Measurements from ENCODE around the gene SHISAL2A.

SHISAL2A gene

GRCh38 chr1:52632732-52633290 lies at the start of gene SHISAL2A:
Gene SHISAL2A, plus strand, starts transcription at chr1:52633168. Its CDS starts 326 bp downstream, at chr1:52633494.
- DNase-seq = peak; percentile 43

DNA sequence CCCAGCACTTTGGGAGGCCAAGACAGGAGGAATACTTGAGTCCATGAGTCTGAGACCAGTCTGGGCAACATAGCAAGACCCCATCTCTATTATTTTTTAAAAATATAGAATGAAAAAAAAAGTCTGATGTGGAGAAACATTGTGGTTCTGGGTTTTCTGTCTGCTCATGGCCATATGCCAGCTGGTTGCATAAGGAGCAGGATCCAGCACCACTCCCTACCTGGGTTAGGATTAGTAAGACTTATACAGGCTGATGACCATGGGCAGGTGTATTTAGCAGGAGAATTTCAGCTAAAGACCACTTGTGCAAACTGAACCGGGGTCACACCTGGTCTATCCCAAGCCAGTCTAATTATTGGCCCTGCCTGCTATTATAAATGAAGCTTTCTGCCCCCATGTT lies 47.5 kb upstream of the SHISAL2A start:
- DNase-seq = no peak

DNA sequence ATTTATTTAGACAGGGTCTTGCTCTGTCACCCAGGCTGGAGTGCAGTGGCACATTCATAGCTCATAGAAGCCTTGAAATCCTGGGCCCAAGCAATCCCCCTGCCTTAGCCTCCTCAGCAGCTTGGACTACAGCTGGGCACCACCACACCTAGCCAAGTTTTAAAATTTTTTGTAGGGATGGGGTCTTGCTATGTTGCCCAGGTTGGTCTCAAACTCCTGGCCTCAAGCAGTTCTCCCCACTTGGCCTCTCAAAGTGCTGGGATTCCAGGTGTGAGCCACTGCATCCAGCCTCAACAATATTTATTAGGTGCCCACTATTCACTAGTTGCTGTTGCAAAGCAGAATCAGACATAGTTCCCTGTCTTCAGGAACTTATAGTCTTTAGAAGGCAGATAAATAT lies 44.9 kb upstream of the SHISAL2A start:
- DNase-seq = no peak

- DNase-seq = no peak
Measured at GRCh38 chr1:52588535-52588934, 44.4 kb upstream of the SHISAL2A start.

DNA sequence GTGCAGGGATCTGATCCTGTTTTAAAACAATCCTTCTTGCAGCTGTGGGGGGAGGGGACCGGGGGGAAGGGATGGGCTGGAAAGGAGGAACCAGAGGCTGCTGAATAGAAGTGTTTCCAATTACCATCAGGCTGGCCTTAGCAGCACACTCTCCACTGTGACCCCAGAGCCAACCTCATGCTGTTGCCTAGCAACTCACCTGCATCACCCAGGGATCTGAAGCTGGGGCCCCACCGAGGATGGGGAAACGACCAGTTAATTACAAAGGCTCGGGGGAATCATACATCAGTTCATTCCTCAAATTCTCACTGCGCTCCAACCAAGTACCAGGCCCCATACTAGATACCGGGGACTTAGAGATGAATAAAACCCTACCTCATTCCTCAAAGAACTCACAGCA lies 42.7 kb upstream of the SHISAL2A start:
- no peak for DNase-seq

DNA sequence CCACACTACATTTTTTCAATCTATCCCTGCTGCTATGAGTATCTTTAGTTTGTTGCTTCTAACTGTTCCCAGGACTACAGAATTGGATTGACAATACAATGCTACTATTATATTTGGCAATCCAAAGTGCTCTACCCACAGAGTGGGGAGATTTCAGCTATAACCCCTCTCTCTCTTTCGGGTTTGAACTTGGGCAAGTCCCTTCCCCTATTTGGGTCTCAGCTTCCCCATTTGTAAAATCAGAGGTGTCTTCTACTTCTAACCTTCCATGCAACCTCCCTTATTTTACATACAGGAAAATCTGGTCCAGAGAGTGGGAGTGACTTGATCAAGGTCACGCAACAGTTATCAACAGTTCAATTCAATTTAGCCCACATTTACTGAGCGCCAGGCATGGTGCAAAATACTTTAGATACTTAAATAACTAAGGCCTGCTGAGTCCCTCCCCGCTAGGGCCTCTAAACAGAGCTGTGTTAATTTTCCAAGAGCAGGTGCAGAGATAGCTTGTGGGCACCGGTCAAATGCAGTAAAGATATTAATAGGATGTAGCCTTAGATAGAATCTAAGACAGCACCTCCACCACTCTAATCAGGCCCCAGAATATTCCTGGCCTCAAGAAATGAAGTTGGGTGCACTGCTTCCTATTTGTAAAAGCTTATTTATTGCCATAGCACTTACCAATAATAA lies 40.2 kb upstream of the SHISAL2A start:
- no peak for DNase-seq

GRCh38 chr1:52593495-52593894 lies 39.5 kb upstream of the SHISAL2A start:
- no peak for DNase-seq

DNA sequence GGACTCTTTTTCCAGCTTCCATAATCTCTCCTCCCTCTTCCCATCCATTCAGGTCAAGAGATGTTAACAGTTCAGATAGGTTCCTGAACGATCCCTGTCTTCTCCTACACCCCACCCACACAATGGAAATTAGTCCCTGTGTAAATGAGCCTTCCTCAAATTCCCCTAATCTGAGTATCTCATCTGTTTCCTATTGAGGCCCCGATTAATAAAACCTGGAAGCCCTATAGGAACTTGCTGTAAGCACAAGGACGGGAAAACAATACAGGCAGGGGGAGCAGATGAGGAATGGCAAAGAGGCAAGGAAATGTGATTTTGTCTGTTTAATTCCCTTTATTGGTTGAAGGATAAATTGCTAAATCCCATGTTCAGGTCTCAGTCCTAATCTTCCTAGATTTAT lies 37.9 kb upstream of the SHISAL2A start:
- no peak for DNase-seq

- no peak for DNase-seq
Measured at GRCh38 chr1:52597912-52598311, 35.1 kb upstream of the SHISAL2A start.

DNA sequence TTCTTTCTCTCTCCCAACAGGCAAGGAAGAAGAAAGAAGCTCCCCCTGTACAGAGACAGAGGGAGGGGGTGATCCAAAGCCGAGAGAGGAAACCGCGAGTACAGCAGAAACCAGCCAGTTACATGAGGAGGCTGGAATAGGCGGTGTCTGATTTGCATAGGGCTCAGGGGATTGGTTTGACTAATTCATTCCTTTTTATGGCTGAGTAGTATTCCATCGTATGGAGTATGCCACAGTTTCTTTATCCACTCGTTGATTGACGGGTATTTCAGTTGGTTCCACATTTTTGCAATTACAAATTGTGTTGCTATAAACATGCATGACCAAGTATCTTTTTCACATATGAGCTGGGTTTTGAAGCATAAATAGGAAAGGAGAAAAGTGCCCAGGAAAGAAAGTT lies 34.2 kb upstream of the SHISAL2A start:
- DNase-seq = no peak

DNA sequence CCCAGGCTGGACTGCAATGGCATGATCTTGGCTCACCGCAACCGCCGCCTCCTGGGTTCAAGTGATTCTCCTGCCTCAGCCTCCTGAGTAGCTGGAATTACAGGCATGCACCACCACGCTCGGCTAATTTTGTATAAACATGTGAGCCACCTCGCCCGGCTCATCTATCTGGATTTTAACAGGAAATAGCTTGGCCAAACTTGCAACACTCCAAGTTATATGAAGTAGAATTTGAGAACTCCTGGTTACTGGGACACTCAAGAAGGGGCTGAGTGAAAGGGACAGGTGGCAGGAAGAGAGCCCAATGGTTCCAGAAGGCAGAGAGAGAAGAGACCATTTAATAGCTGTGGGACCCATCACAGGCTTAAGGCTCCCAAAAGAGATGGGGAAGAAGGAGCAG lies 33.7 kb upstream of the SHISAL2A start:
- DNase-seq = no peak

GRCh38 chr1:52600533-52601179 lies 32.3 kb upstream of the SHISAL2A start:
- DNase-seq = no peak

- DNase-seq = no peak
Measured at GRCh38 chr1:52601519-52601918, 31.4 kb upstream of the SHISAL2A start.

DNA sequence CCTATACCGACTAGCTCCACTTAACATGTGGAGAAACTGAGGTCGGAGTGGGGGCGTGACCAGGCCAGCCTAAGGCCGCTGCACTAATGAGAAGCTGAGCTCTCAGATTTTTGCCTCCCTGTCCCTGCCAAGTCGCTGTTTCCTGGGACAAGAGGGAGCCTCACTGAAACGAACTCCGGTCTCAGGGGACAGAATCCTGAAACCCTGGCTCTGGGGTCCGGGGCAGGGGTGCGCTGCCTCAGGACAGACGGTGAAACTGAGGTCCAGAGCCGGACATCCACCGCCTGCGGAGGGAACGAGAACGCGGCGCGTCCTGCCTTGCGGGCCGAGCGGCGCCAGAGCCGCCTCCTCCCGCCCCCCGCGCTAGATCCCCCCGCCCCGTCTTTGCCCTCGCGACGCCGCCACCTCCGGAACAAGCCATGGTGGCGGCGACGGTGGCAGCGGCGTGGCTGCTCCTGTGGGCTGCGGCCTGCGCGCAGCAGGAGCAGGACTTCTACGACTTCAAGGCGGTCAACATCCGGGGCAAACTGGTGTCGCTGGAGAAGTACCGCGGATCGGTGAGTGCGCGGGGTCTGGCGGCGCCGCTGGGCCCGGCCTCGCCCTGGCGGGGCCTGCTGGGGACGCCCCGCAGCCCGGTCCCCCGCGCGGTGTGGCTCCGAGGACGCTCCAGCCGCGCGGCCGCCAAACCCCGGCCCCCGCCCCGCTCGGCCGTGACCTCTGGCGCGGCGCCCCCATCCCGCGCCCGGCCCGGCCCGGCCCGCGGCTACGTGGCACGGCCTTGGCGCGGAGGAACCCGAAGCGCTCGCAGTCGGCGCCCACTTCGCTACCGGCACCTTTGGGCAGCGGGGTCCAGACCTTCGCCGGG lies 30.7 kb upstream of the SHISAL2A start, which contains the start of gene GPX7:
GPX7 (plus strand) TSS at position 381 of the 865 bp plus-strand sequence; CDS start at position 420, 39 bp downstream.
- peak; percentile 20 for DNase-seq

DNA sequence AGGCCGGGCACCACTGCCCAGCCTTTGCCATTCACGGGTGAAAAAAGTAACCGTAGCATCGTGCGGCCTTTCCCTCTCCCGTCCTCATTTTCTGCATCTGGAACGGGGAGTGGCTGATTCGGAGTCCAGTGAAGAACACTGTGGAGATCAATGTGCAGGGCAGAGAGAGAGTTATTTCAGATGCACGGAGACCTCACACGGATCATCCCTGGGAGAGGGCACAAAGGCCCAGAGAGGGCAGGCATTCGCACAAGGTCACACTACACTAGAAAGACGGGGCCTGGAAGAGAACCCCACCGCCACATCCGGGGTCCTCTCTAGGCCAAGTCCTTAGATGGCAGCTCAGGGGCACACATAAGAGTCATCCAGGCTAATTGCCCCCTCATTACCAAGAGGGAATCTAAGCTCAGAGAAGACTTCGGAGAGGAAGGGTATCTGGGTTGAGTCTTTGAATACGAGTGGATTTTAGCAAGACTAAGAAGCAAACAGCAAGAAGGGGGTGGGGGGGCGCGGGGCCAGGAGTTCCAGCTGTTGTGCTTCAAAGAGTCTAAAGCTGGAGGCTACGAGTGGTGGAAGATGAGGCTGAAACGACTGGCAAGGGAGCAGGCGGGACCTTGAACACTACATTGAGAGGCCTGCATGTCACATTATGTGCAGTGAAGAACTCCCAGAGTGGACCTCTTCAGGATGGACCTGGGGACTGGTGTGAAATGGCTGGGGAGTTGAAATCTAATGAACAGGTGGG lies 29.9 kb upstream of the SHISAL2A start:
- DNase-seq = peak; percentile 21

- DNase-seq = no peak
Measured at GRCh38 chr1:52603630-52604029, 29.3 kb upstream of the SHISAL2A start.

- DNase-seq = no peak
Measured at GRCh38 chr1:52604063-52604770, 28.8 kb upstream of the SHISAL2A start.

DNA sequence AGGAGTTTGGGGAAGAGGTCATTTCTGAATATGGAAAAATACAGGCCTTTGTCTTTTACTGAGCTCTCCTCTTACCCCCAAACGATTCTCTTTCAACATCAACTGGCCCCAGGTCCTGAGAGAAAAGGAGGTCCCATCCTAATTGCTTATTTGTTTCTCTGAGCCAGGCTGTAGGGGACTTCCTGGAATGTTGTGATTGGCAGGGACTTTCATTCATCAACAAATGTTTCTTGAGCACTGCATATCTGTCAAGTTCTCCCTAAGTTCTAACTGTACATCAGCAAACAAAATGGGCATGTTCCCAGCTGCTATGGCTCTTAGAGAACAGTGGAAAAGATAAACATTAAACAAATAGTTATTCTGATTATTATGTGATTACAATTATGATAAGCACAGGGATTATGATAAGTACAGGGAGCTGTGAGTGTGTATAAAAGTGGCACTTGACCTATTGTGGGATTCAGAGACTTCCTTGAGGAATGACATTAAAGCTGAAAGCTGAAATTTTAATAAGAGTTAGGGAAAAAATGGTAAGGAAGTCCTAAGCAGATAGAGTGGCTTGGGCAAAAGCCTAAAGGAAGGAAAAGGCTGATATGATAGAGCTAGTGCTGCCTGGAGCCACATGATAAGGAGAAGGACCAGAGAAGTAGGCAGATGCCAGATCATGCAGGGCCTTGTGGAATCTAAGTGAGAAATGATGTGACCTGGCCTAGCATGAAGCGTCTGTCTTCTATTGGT lies 19.2 kb upstream of the SHISAL2A start:
- DNase-seq = no peak

- DNase-seq = no peak
Measured at GRCh38 chr1:52614671-52615070, 18.3 kb upstream of the SHISAL2A start.

DNA sequence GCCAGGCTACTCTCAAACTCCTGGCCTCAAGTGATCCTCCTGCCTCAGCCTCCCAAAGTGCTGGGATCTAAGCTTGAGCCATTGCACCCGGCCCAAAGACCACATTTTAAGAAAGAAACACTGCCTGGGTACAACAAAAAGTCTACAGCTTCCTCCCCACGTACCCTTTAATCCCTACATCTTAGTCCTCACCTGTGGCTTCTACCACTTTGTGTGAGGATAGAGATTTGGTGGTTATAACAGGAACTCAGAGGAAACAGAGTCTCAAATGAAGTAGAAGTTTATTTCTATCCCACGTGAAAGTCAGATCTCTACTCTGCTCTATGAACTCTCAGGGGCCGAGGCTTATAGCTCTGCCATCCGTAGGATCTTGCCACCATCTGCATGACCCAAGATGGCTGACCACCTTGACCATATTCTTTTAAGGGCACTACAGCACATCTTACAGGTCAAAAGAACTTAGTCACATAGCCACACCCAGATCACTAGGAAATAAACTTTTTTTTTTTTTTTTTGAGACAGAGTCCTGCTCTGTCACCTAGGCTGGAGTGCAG lies 17.4 kb upstream of the SHISAL2A start:
- no peak for DNase-seq

- DNase-seq = no peak
Measured at GRCh38 chr1:52621950-52622349, 11.0 kb upstream of the SHISAL2A start.

All from DMS79 treated with DMSO at 0.1 percent for 48 hours (cell line).